ENCODE measurements around the gene CORO1C.

- TF ChIP-seq EP300 (IDR thresholded peaks at IDR 0.05; ENCODE audit: borderline replicate concordance in 1 of 2, low read depth in 1 of 2, low read length in 1 of 2), result peak in 1 of 2 experiments; percentile 17; a peak in 1 of 4 replicates
- no peak for TF ChIP-seq CTCF (IDR thresholded peaks at IDR 0.05)
- no peak for TF ChIP-seq NFIC (IDR thresholded peaks at IDR 0.05; ENCODE audit: borderline replicate concordance)
- TF ChIP-seq, protein P1, sequence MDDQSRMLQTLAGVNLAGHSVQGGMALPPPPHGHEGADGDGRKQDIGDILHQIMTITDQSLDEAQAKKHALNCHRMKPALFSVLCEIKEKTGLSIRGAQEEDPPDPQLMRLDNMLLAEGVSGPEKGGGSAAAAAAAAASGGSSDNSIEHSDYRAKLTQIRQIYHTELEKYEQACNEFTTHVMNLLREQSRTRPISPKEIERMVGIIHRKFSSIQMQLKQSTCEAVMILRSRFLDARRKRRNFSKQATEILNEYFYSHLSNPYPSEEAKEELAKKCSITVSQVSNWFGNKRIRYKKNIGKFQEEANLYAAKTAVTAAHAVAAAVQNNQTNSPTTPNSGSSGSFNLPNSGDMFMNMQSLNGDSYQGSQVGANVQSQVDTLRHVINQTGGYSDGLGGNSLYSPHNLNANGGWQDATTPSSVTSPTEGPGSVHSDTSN (IDR thresholded peaks at IDR 0.05), result no peak
- no peak for TF ChIP-seq YY1 (IDR thresholded peaks at IDR 0.05; ENCODE audit: low read depth)
- no peak for TF ChIP-seq TAF1 (IDR thresholded peaks at IDR 0.05; ENCODE audit: borderline replicate concordance, low read depth, low read length)
- no peak for TF ChIP-seq FOXM1 (IDR thresholded peaks at IDR 0.05; ENCODE audit: low read depth)
- TF ChIP-seq, protein P2, sequence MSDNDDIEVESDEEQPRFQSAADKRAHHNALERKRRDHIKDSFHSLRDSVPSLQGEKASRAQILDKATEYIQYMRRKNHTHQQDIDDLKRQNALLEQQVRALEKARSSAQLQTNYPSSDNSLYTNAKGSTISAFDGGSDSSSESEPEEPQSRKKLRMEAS (IDR thresholded peaks at IDR 0.05; ENCODE audit: low read depth), result no peak
- peak; percentile 47; the same call in 1 of the 2 replicates for TF ChIP-seq POLR2AphosphoS5 (IDR thresholded peaks at IDR 0.05; ENCODE audit: low read depth, low read length)
Observed at GRCh38 chr12:108597559-108598471, 133.5 kb downstream of the CORO1C start, which contains the start of gene TMEM119.
